Spleen (tissue), 11 donors: Measurements from ENCODE around the gene ID2. TPM values are rescaled to one million over a fixed set of nuclear protein-coding genes. Genes with fewer than 3 reads are reported as not detected.

ENCODE experiments used
- DNase-seq: peaks from one replicate; pipeline ENCODE4 v3.0.0-alpha.2; 2020
- H3K27ac ChIP-seq, 8 donors: fragments of 200-600 bp; sonication (generic) in 7 of 8; 1 replicate in 4 of 8; 2 replicates in 4 of 8; pipeline versions ENCODE4 v1.5.0 to v1.8.0; 2016 to 2021; ENCODE audit warnings: inconsistent platforms in 4 of 8, mild to moderate bottlenecking in 4 of 8, moderate library complexity in 1 of 8
- H3K27me3 ChIP-seq, 7 donors: fragments of 200-600 bp; sonication (generic) in 6 of 7; replicated peaks in 1 of 7; 1 replicate in 4 of 7; 2 replicates in 3 of 7; pipeline versions ENCODE4 v1.5.0 to v1.8.0; 2016 to 2021; ENCODE audit warnings: inconsistent platforms in 3 of 7, mild to moderate bottlenecking in 1 of 7
- H3K36me3 ChIP-seq, 6 donors: fragments of 200-600 bp; sonication (generic) in 5 of 6; 1 replicate in 4 of 6; 2 replicates in 2 of 6; pipeline versions ENCODE4 v1.5.0 to v1.8.0; 2016 to 2021; ENCODE audit warnings: inconsistent platforms in 2 of 6
- H3K4me1 ChIP-seq, 6 donors: fragments of 200-600 bp; sonication (generic) in 5 of 6; 1 replicate in 3 of 6; 2 replicates in 3 of 6; pipeline versions ENCODE4 v1.5.0 to v1.8.0; 2016 to 2021; ENCODE audit warnings: inconsistent platforms in 3 of 6
- H3K4me3 ChIP-seq, 8 donors: fragments of 200-600 bp; sonication (generic) in 7 of 8; 1 replicate in 4 of 8; 2 replicates in 4 of 8; pipeline versions ENCODE4 v1.5.0 to v1.8.0; 2016 to 2021; ENCODE audit warnings: inconsistent platforms in 4 of 8, mild to moderate bottlenecking in 4 of 8, moderate library complexity in 2 of 8
- H3K9me3 ChIP-seq, 8 donors: fragments of 200-600 bp; sonication (generic) in 7 of 8; 1 replicate in 4 of 8; 2 replicates in 4 of 8; pipeline versions ENCODE4 v1.5.0 to v1.8.0; 2016 to 2021; ENCODE audit warnings: inconsistent platforms in 4 of 8
- CTCF ChIP-seq, 11 experiments: fragments of 200-600 bp in 7 of 11; fragments of 450-650 bp in 4 of 11; sonication (generic) in 4 of 11; IDR thresholded peaks in 8 of 11; conservative IDR thresholded peaks in 3 of 11; 1 replicate in 7 of 11; 2 replicates in 4 of 11; pipeline versions ENCODE4 v1.4.0 to v1.8.0; 2016 to 2021; ENCODE audit warnings: antibody characterized with exemption in 11 of 11, inconsistent platforms in 4 of 11, mild to moderate bottlenecking in 1 of 11
- POLR2A ChIP-seq, 3 donors: fragments of 450-650 bp; IDR thresholded peaks; one replicate each; pipeline ENCODE4 v1.5.1; 2017; ENCODE audit warnings: antibody characterized with exemption in 3 of 3, mild to moderate bottlenecking in 1 of 3
- POLR2AphosphoS5 ChIP-seq, 3 donors: sonication (generic); formaldehyde crosslinking; IDR thresholded peaks; one replicate each; pipeline ENCODE4 v1.5.1; 2017; ENCODE audit warnings: antibody characterized with exemption in 3 of 3
- WGBS, 5 donors: extraction: QIAGEN DNeasy Blood & Tissue Kit in 3 of 5; methylation state at CpG; one replicate each; pipeline versions ENCODE4 v1.1.5 to v1.1.7; 2013 to 2018; 5-methylcytosine and 5-hydroxymethylcytosine counted together
- intact Hi-C: fragments of 100-400 bp; cut with DNase I; formaldehyde crosslinking; loops from one replicate; pipeline ENCODE4 v1.15.0; 2023; ENCODE audit warnings: low total_unique reads
- polyA plus RNA-seq, 3 donors: library from polyadenylated mRNA; stranded (reverse); fragments of 200-250 nt; gene quantifications; one replicate each; pipeline ENCODE4 v1.2.1, GENCODE V29; 2013
- total RNA-seq, 7 donors: library from RNA; depleted of rRNA in 3 of 7; stranded (reverse); fragments of >200 nt in 3 of 7; fragmentation: NEBNext Ultra II Directional in 4 of 7; extraction: Animal tissue kit (Norgen Biotek cat#: 25700) in 4 of 7; gene quantifications; one replicate each; pipeline versions ENCODE4 v1.1.0 to v1.2.1, GENCODE V29; 2016 to 2021
- donor health status: healthy with polysubstance abuse.
- donor health status: DM: no; HTN: no; CAD: no; lungs with moderate emphysema.
- donor health status: DM: no; HTN: no; CAD: no.
- donor health status: Bipolar disorder and iron deficiency.
- donor health status: healthy.
- donor health status: DM: no; HTN: no; CAD: no.
- donor health status: DM: yes; HTN: yes; CAD: no.

The ID2 gene
- total and polyA plus RNA-seq, 10 donors = 42.8 to 343 (median 90.1) TPM

- WGBS, 5 donors = 25 to 34% (median 28%) methylated on average over 42 to 51 of the region's 51 CpGs
- DNase-seq = peak; percentile 87
- intact Hi-C loops = no loop called here
Observed at GRCh38 chr2:8676191-8676920, 5.5 kb upstream of the ID2 start.

GRCh38 chr2:8676921-8677645, 4.8 kb upstream of the ID2 start:
- Histone ChIP-seq H3K27ac (peak overlapping the region; percentile 20 to 96 (median 92)), H3K4me1 (peaks cover 14 to 55% (median 51%) of the 10 kb centered on the region in 6 donors), H3K36me3 (no peaks in the 10 kb centered on the region), H3K27me3 (peaks cover 0 to 83% (median 24%) of the 10 kb centered on the region in 7 donors), H3K9me3 (peaks cover 5 to 30% (median 18%) of the 10 kb centered on the region in 8 donors), H3K4me3 (peak overlapping the region in 7 of 8 donors; percentile 9 to 75 (median 49))
- intact Hi-C loops = no loop called here
- DNase-seq = no peak
- TF ChIP-seq POLR2AphosphoS5 (IDR thresholded peaks at IDR 0.05) (no peak), CTCF (IDR thresholded peaks at IDR 0.05 in 8 of 11, conservative IDR thresholded peaks at IDR 0.05 in 3 of 11) (no peak), POLR2A (IDR thresholded peaks at IDR 0.05) (no peak)
- 11 to 18% (median 13%) methylated on average over 30 to 35 of the region's 35 CpGs for WGBS, 5 donors

More at GRCh38 chr2:8676191-8676920, 5.5 kb upstream of the ID2 start:
- no peak for TF ChIP-seq POLR2A (IDR thresholded peaks at IDR 0.05)
- TF ChIP-seq CTCF (IDR thresholded peaks at IDR 0.05 in 8 of 11, conservative IDR thresholded peaks at IDR 0.05 in 3 of 11) = no peak
- TF ChIP-seq POLR2AphosphoS5 (IDR thresholded peaks at IDR 0.05) = peak; percentile 38 to 83 (median 75)
- peaks cover 14 to 55% (median 49%) of the 10 kb centered on the region in 6 donors for H3K4me1 ChIP-seq
- no peaks in the 10 kb centered on the region for H3K36me3 ChIP-seq
- H3K9me3 ChIP-seq = peaks cover 5 to 30% (median 18%) of the 10 kb centered on the region in 8 donors
- H3K27me3 ChIP-seq = peaks cover 0 to 80% (median 24%) of the 10 kb centered on the region in 7 donors
- H3K4me3 ChIP-seq = peak overlapping the region in 7 of 8 donors; percentile 9 to 75 (median 49)
- peak overlapping the region in 7 of 8 donors; percentile 66 to 96 (median 93) for H3K27ac ChIP-seq

- WGBS, 5 donors = 1 to 2% (median 2%) methylated on average over 41 of the region's 41 CpGs
- peaks cover 0 to 83% (median 24%) of the 10 kb centered on the region in 7 donors for H3K27me3 ChIP-seq
- DNase-seq = peak; percentile 84
- intact Hi-C loops = no loop called here
- peak overlapping the region; percentile 42 to 96 (median 92) for H3K27ac ChIP-seq
- peak overlapping the region; percentile 21 to 75 (median 48) for H3K4me3 ChIP-seq
- H3K4me1 ChIP-seq = peaks cover 14 to 59% (median 53%) of the 10 kb centered on the region in 6 donors
- TF ChIP-seq POLR2AphosphoS5 (IDR thresholded peaks at IDR 0.05) = peak in 2 of 3 donors; percentile 56 to 59
- TF ChIP-seq CTCF (IDR thresholded peaks at IDR 0.05 in 8 of 11, conservative IDR thresholded peaks at IDR 0.05 in 3 of 11) = peak in 2 of 11 experiments; percentile 11 to 17
- TF ChIP-seq POLR2A (IDR thresholded peaks at IDR 0.05) = no peak
- peaks cover 5 to 30% (median 18%) of the 10 kb centered on the region in 8 donors for H3K9me3 ChIP-seq
- H3K36me3 ChIP-seq = no peaks in the 10 kb centered on the region
Observed at GRCh38 chr2:8677646-8678592, 3.9 kb upstream of the ID2 start.
